ENCODE results near the gene USP17L29. TPM values are rescaled to one million over a fixed set of nuclear protein-coding genes. Genes with fewer than 3 reads are reported as not detected.
"Not testable (repeated sequence)": the region's sequence is repeated elsewhere in the genome, so short reads cannot be mapped to it uniquely, and the experiment has no call there.

USP17L29 gene
- total RNA-seq, result not detected

GRCh38 chr4:9353338-9353737 lies at the start of gene USP17L29:
Gene USP17L29, plus strand, starts transcription at chr4:9353638. Its CDS starts 0 bp downstream, at chr4:9353638.
- not testable (repeated sequence) for ATAC-seq; H3K4me3 Mint-ChIP-seq; H3K9me3 Mint-ChIP-seq; H3K27me3 Mint-ChIP-seq (ENCODE audit: low read depth); H3K36me3 Mint-ChIP-seq (ENCODE audit: insufficient read depth); DNase-seq; H3K4me1 Mint-ChIP-seq (ENCODE audit: low read depth)

GRCh38 chr4:9324191-9324590 lies 29.2 kb upstream of the USP17L29 start:
- H3K4me3 Mint-ChIP-seq; H3K27me3 Mint-ChIP-seq (ENCODE audit: low read depth); H3K4me1 Mint-ChIP-seq (ENCODE audit: low read depth); DNase-seq; ATAC-seq; H3K9me3 Mint-ChIP-seq; H3K36me3 Mint-ChIP-seq (ENCODE audit: insufficient read depth): not testable (repeated sequence)

GRCh38 chr4:9324865-9325264 lies 28.6 kb upstream of the USP17L29 start, which contains the start of gene USP17L24:
Gene USP17L24, plus strand, starts transcription at chr4:9325165. Its CDS starts 0 bp downstream, at chr4:9325165.
- H3K27me3 Mint-ChIP-seq (ENCODE audit: low read depth); H3K4me1 Mint-ChIP-seq (ENCODE audit: low read depth); H3K4me3 Mint-ChIP-seq; ATAC-seq; H3K36me3 Mint-ChIP-seq (ENCODE audit: insufficient read depth); DNase-seq; H3K9me3 Mint-ChIP-seq: not testable (repeated sequence)

- H3K9me3 Mint-ChIP-seq; H3K27me3 Mint-ChIP-seq (ENCODE audit: low read depth); H3K4me3 Mint-ChIP-seq; H3K36me3 Mint-ChIP-seq (ENCODE audit: insufficient read depth); H3K4me1 Mint-ChIP-seq (ENCODE audit: low read depth); DNase-seq; ATAC-seq: not testable (repeated sequence)
Measured at GRCh38 chr4:9329611-9330010, 23.8 kb upstream of the USP17L29 start, which contains the start of gene USP17L25. Gene USP17L25, plus strand, starts transcription at chr4:9329911. Its CDS starts 0 bp downstream, at chr4:9329911.

- not testable (repeated sequence) for ATAC-seq; H3K4me3 Mint-ChIP-seq; H3K4me1 Mint-ChIP-seq (ENCODE audit: low read depth)
Measured at GRCh38 chr4:9334358-9334757, 19.1 kb upstream of the USP17L29 start, which contains the start of gene USP17L26. Gene USP17L26, plus strand, starts transcription at chr4:9334658. Its CDS starts 0 bp downstream, at chr4:9334658.

GRCh38 chr4:9339103-9339502 lies 14.3 kb upstream of the USP17L29 start, which contains the start of gene USP17L5:
Gene USP17L5, plus strand, starts transcription at chr4:9339403. Its CDS starts 0 bp downstream, at chr4:9339403.
- H3K9me3 Mint-ChIP-seq; H3K36me3 Mint-ChIP-seq (ENCODE audit: insufficient read depth); H3K27me3 Mint-ChIP-seq (ENCODE audit: low read depth); ATAC-seq; H3K4me1 Mint-ChIP-seq (ENCODE audit: low read depth); DNase-seq; H3K4me3 Mint-ChIP-seq: not testable (repeated sequence)

More at GRCh38 chr4:9334358-9334757, 19.1 kb upstream of the USP17L29 start, which contains the start of gene USP17L26:
- not testable (repeated sequence) for DNase-seq; H3K36me3 Mint-ChIP-seq (ENCODE audit: insufficient read depth); H3K9me3 Mint-ChIP-seq; H3K27me3 Mint-ChIP-seq (ENCODE audit: low read depth)

- not testable (repeated sequence) for H3K4me3 Mint-ChIP-seq; H3K9me3 Mint-ChIP-seq; H3K4me1 Mint-ChIP-seq (ENCODE audit: low read depth); DNase-seq; H3K27me3 Mint-ChIP-seq (ENCODE audit: low read depth); H3K36me3 Mint-ChIP-seq (ENCODE audit: insufficient read depth); ATAC-seq
Measured at GRCh38 chr4:9343848-9344247, 9.6 kb upstream of the USP17L29 start, which contains the start of gene USP17L27. Gene USP17L27, plus strand, starts transcription at chr4:9344148. Its CDS starts 0 bp downstream, at chr4:9344148.

GRCh38 chr4:9348593-9348992 lies 4.8 kb upstream of the USP17L29 start, which contains the start of gene USP17L28:
Gene USP17L28, plus strand, starts transcription at chr4:9348893. Its CDS starts 0 bp downstream, at chr4:9348893.
- not testable (repeated sequence) for H3K4me1 Mint-ChIP-seq (ENCODE audit: low read depth); DNase-seq; H3K27me3 Mint-ChIP-seq (ENCODE audit: low read depth); H3K9me3 Mint-ChIP-seq; H3K4me3 Mint-ChIP-seq; ATAC-seq; H3K36me3 Mint-ChIP-seq (ENCODE audit: insufficient read depth)

GRCh38 chr4:9350866-9351265 lies 2.6 kb upstream of the USP17L29 start:
- H3K4me3 Mint-ChIP-seq; H3K9me3 Mint-ChIP-seq; H3K4me1 Mint-ChIP-seq (ENCODE audit: low read depth); H3K27me3 Mint-ChIP-seq (ENCODE audit: low read depth); DNase-seq; H3K36me3 Mint-ChIP-seq (ENCODE audit: insufficient read depth); ATAC-seq: not testable (repeated sequence)

- H3K27me3 Mint-ChIP-seq (ENCODE audit: low read depth); DNase-seq; H3K9me3 Mint-ChIP-seq; H3K4me3 Mint-ChIP-seq; ATAC-seq; H3K36me3 Mint-ChIP-seq (ENCODE audit: insufficient read depth); H3K4me1 Mint-ChIP-seq (ENCODE audit: low read depth): not testable (repeated sequence)
Measured at GRCh38 chr4:9362829-9363228, 9.4 kb downstream of the USP17L29 start, which contains the start of gene USP17L30. Gene USP17L30, plus strand, starts transcription at chr4:9363129. Its CDS starts 0 bp downstream, at chr4:9363129.

GRCh38 chr4:9379881-9380280 lies 26.4 kb downstream of the USP17L29 start:
- not testable (repeated sequence) for H3K4me1 Mint-ChIP-seq (ENCODE audit: low read depth); H3K9me3 Mint-ChIP-seq; ATAC-seq; DNase-seq; H3K36me3 Mint-ChIP-seq (ENCODE audit: insufficient read depth); H3K4me3 Mint-ChIP-seq; H3K27me3 Mint-ChIP-seq (ENCODE audit: low read depth)

GRCh38 chr4:9381012-9381534 lies 27.6 kb downstream of the USP17L29 start:
- H3K4me1 Mint-ChIP-seq (ENCODE audit: low read depth); H3K9me3 Mint-ChIP-seq; H3K36me3 Mint-ChIP-seq (ENCODE audit: insufficient read depth); DNase-seq; H3K27me3 Mint-ChIP-seq (ENCODE audit: low read depth): not testable (repeated sequence)
- H3K4me3 Mint-ChIP-seq, result peak overlapping the region; percentile 51
- ATAC-seq, result peak in 1 of 2 donors; percentile 30

- ATAC-seq (no peak), DNase-seq (no peak)
- Mint-ChIP-seq H3K36me3 (ENCODE audit: insufficient read depth) (no peaks in the 10 kb centered on the region), H3K27me3 (ENCODE audit: low read depth) (peaks cover 3% of the 10 kb centered on the region), H3K9me3 (no peaks in the 10 kb centered on the region), H3K4me1 (ENCODE audit: low read depth) (no peaks in the 10 kb centered on the region), H3K4me3 (no peak overlapping the region)
Measured at GRCh38 chr4:9384126-9384525, 30.7 kb downstream of the USP17L29 start.

GRCh38 chr4:9389001-9389400 lies 35.6 kb downstream of the USP17L29 start:
- H3K36me3 Mint-ChIP-seq (ENCODE audit: insufficient read depth), result not testable (repeated sequence)

More at GRCh38 chr4:9389001-9389400, 35.6 kb downstream of the USP17L29 start:
- not testable (repeated sequence) for DNase-seq; H3K27me3 Mint-ChIP-seq (ENCODE audit: low read depth); ATAC-seq; H3K4me3 Mint-ChIP-seq; H3K4me1 Mint-ChIP-seq (ENCODE audit: low read depth); H3K9me3 Mint-ChIP-seq

All from activated T-cell treated with anti-CD3 and anti-CD28 coated beads, Interleukin-2, amount 50 U/mL, for 4 hours (primary cell).